ENCODE results near the gene SLC16A8. TPM values are rescaled to one million over a fixed set of nuclear protein-coding genes. Genes with fewer than 3 reads are reported as not detected.

The SLC16A8 gene
- total and polyA plus RNA-seq, 10 of the 15 experiments (the other 5 are each of a cell fraction or from before 2014, with no cell fraction given), result not detected

GRCh38 chr22:38034278-38034882, 49.6 kb downstream of the SLC16A8 start (continued):
- TF ChIP-seq MLLT1 (IDR thresholded peaks at IDR 0.05), result no peak
- TF ChIP-seq MEF2A (IDR thresholded peaks at IDR 0.05; ENCODE audit: insufficient read depth, low read depth, low read length), result no peak
- TF ChIP-seq HDAC2 (IDR thresholded peaks at IDR 0.05), result no peak
- TF ChIP-seq SP1 (IDR thresholded peaks at IDR 0.05; ENCODE audit: low read depth, low read length), result no peak
- no peak for TF ChIP-seq ZNF207 (IDR thresholded peaks at IDR 0.05; ENCODE audit: borderline replicate concordance)
- no peak for TF ChIP-seq STAT1 (conservative IDR thresholded peaks at IDR 0.05)
- TF ChIP-seq TCF7 (IDR thresholded peaks at IDR 0.05; ENCODE audit: borderline replicate concordance), result no peak
- TF ChIP-seq IKZF2 (IDR thresholded peaks at IDR 0.05), result 0 out of 4 replicates have a peak, but pooled peaks of 1 of the 2 experiments have one; percentile 23
- no peak for TF ChIP-seq PML (IDR thresholded peaks at IDR 0.05; ENCODE audit: low read length)
- TF ChIP-seq ZBTB40 (IDR thresholded peaks at IDR 0.05; ENCODE audit: borderline replicate concordance), result no peak
- TF ChIP-seq BRCA1 (IDR thresholded peaks at IDR 0.05; ENCODE audit: low read depth, low read length), result no peak
- TF ChIP-seq BCL11A (IDR thresholded peaks at IDR 0.05; ENCODE audit: low read depth, low read length), result no peak
- no peak for TF ChIP-seq ZBTB4 (CRISPR knock-in tag; IDR thresholded peaks at IDR 0.05)
- TF ChIP-seq WRNIP1 (IDR thresholded peaks at IDR 0.05; ENCODE audit: borderline replicate concordance, low read depth, low read length), result no peak
- TF ChIP-seq SUPT20H (IDR thresholded peaks at IDR 0.05; ENCODE audit: borderline replicate concordance, control insufficient read depth, low read depth, low read length), result no peak
- no peak for TF ChIP-seq HCFC1 (IDR thresholded peaks at IDR 0.05; ENCODE audit: low read length)
- 0 out of 2 replicates have a peak, but pooled peaks have one; percentile 18 for TF ChIP-seq DPF2 (IDR thresholded peaks at IDR 0.05)
- TF ChIP-seq CREB1 (IDR thresholded peaks at IDR 0.05; ENCODE audit: low read depth), result no peak
- TF ChIP-seq MYB (IDR thresholded peaks at IDR 0.05; ENCODE audit: borderline replicate concordance, low read depth, low read length), result no peak
- TF ChIP-seq SIN3A (IDR thresholded peaks at IDR 0.05; ENCODE audit: low read depth, low read length), result no peak
- TF ChIP-seq USF2 (IDR thresholded peaks at IDR 0.05; ENCODE audit: borderline replicate concordance, low read depth, low read length), result no peak
- TF ChIP-seq ETV6 (conservative IDR thresholded peaks at IDR 0.05 in 1 of 2, IDR thresholded peaks at IDR 0.05 in 1 of 2; ENCODE audit: borderline replicate concordance in 1 of 2, low read depth in 1 of 2), result no peak
- TF ChIP-seq TBL1XR1 (IDR thresholded peaks at IDR 0.05; ENCODE audit: low read depth, low read length), result no peak

Measured in GM12878 (cell line).